HG03196 (cell line): ENCODE results near the gene KHNYN.

Experiments used
- ATAC-seq: cut with Tn5 transposase; IDR thresholded peaks from one replicate; pipeline ENCODE4 v1.9.1; 2021; ENCODE audit not compliant: unreplicated experiment

KHNYN gene

GRCh38 chr14:24422261-24422660 lies 7.5 kb upstream of the KHNYN start:
- no peak for ATAC-seq

- no peak for ATAC-seq
Observed at GRCh38 chr14:24422694-24423601, 6.8 kb upstream of the KHNYN start.

- ATAC-seq = no peak
Observed at GRCh38 chr14:24425704-24426103, 4.0 kb upstream of the KHNYN start.

GRCh38 chr14:24426150-24426911 lies 3.4 kb upstream of the KHNYN start:
- ATAC-seq = no peak

GRCh38 chr14:24426912-24427536 lies 2.7 kb upstream of the KHNYN start:
- no peak for ATAC-seq

GRCh38 chr14:24427537-24428508 lies 1.9 kb upstream of the KHNYN start:
- no peak for ATAC-seq

GRCh38 chr14:24428628-24429394 lies 943 bp upstream of the KHNYN start:
- no peak for ATAC-seq

GRCh38 chr14:24430143-24430681 lies 458 bp downstream of the KHNYN start:
- peak; percentile 53 for ATAC-seq

GRCh38 chr14:24430682-24431568 lies 1.2 kb downstream of the KHNYN start:
- ATAC-seq = peak; percentile 43

- ATAC-seq = peak; percentile 37
Observed at GRCh38 chr14:24431569-24432258, 2.0 kb downstream of the KHNYN start.

GRCh38 chr14:24432259-24433131 lies 2.7 kb downstream of the KHNYN start:
- ATAC-seq = no peak

- no peak for ATAC-seq
Observed at GRCh38 chr14:24434036-24434435, 4.3 kb downstream of the KHNYN start.

- ATAC-seq = no peak
Observed at GRCh38 chr14:24434676-24435075, 4.9 kb downstream of the KHNYN start.

- ATAC-seq = no peak
Observed at GRCh38 chr14:24435192-24435810, 5.5 kb downstream of the KHNYN start.

GRCh38 chr14:24435998-24436354 lies 6.2 kb downstream of the KHNYN start:
- ATAC-seq = no peak

- no peak for ATAC-seq
Observed at GRCh38 chr14:24436355-24437019, 6.7 kb downstream of the KHNYN start.
